Globus pallidus (tissue), 1 donor: ENCODE data around the gene RESF1.

ENCODE experiments used
- DNase-seq: peaks from one replicate; pipeline ENCODE4 v3.0.0-alpha.2; 2015; ENCODE audit warnings: low spot score

The RESF1 gene

DNA sequence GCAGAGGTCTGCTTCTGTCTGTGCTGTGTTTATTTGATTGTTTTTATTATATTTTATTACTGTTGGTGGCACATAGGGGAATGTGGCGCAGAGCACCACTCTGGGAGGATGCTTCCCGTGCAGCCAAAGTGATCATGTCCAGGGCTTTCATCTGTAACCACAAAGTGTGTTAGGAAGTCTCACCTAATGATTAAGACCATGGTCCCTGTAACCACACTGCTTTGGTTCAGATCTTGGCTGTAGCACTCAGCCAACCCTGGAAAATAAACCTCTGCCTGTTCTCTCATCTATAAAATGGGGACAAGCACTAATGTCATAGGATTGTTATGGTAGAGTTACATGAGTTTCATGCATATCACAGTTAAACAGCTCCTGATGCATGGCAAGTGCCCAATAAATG lies 1.9 kb downstream of the RESF1 start:
- no peak for DNase-seq

DNA sequence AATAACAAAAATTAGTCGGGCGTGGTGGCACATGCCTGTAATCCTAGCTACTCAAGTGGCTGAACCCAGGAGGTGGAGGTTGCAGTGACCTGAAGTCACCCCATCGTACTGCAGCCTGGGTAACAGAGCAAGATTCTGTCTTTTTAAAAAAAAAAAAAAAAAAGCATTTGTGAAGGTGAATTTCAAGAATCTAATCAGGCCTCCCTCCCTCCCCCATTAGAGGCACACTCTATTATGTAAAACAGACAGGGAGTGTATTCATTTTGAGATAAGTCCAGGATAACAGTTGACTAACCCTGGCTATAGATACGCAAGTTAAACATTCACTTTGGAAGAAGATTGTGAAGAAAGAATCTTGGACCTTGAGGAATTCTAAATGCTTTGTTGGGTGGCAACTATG lies 2.9 kb downstream of the RESF1 start:
- DNase-seq: no peak

DNA sequence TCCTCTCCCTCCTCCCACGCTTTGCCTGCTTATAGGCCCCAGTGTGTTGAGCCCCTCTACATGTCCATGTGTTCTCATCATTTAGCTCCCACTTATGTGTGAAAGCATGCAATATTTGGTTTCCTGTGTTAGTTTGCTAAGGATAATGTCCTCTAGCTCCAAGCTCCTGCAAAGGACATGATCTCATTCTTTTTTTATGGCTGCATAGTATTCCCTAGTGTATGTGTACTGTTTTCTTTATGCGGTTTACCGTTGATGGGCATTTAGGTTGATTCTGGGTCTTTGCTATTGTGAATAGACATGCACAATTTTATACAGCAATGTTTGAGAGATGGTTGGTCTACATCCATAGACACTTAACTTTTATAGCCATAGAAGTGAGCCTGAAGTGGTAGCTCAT lies 5.1 kb downstream of the RESF1 start:
- no peak for DNase-seq

DNA sequence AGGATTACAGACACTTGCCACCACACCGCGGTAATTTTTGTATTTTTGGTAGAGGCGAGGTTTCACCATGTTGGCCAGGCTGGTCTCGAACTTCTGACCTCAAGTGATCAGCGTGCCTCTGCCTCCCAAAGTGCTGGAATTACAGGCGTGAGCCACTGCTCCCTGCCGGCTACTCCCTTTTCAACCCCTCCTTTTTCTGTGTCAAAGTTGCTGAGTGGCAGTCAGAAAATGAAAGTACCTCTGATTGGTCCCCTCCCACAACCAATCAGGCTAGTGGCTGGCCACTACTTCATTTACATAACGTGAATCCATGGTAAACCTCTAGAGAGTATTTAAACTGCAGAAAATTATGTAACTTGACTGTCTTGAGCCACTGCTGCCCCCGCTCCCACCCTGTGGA lies 5.9 kb downstream of the RESF1 start:
- DNase-seq: no peak

DNA sequence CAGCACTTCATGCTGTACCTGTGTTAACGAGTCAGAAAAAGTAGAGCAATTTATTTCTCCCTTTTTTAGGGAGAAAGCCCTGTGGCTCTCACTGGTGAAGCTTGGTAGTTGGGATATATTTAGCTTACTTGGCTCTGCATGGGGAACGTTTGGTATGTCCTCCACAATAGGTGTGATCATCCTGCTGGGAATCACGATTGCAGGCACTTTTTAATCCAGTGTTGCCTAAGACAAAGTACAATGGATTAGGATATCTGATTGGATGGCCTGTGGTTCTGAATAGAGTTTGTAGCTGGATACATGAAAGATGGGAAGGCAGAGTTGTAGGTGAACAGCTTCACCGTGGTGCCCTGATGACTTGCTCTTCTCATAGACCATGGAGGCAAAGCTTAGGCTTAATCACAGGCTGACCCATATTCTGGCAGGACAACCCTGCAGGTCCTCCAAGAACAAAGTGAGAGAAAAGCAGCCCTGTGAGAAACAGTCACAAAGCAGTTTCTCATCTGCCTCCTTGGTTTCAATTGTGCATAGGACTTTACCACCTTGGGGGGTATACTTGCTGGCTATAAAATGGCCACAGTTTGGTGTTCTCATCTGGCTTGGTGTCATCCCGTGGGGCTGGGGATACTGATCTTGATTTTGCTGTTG lies 7.5 kb downstream of the RESF1 start:
- no peak for DNase-seq

DNA sequence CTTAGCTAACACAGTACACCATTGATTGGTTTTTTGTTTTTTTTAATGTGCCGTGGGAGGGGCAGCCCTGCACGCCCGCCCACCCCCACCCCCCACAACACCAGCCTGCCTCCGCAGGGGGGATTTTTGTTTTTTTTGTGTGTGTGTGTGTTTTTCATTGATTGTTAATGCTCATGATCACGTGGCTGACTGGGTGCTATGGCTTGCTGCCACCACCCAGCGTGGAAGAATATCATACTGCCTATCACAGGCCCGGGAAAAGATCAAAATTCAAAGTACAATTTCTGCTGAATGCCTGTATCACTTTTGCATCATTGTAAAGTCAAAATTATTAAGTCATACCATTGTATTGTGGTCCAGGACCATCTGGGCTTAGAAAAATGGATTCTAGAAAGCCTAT lies 8.3 kb downstream of the RESF1 start:
- DNase-seq: no peak

DNA sequence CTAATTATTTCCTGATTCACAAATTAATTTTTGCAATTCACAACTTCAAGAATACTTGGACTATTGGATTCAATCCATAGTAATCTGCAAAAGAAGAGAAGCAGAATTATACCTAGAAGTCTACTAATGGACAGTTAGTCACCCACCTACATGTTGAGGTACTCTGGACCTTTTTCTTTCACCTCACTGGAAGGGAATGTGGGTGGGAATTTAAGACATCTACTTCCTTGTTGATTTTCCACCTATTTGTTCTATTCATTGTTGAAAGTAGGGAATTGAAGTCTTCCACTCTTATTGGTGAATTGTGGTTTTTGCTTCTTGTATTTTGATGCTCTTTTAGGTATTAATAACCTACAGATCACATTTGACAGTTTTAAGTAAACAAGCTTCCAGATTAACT lies 11.0 kb downstream of the RESF1 start:
- DNase-seq: no peak

DNA sequence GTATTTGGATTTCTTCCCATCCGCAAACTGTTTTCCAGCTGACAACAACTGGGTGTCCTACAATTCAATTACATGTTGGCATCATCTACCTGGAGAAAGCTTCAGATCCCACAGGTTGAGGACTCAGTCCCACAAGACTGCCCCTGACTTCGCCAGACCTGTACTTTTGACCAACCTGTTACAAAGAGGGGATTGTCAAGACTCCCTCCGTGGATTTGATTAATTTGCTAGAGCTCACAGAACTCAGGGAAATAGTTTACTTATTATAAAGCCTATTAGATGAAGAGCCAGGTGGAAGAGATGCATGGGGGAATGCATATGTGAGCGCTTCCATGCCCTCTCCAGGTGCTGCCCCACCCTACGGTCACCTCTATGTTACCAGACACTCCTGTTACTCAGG lies 14.6 kb downstream of the RESF1 start:
- DNase-seq: no peak

DNA sequence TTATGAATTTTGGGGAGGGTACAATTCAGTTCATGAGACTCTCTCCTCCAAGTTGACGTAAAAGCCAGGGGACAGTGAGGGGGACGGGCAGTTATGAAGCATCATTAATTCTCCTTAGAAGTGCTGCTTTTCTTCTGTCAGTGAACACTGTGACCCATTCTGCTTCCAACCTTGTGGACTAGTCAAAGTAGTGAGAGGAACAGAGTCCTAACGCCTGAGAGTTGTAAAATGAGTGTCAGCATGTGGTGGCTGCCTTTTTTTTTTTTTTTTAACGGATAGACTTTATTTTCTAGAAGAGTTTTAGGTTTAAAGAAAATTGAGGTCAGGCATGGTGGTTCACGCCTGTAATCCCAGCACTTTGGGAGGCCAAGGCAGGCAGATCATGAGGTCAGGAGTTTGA lies 15.5 kb downstream of the RESF1 start:
- no peak for DNase-seq

DNA sequence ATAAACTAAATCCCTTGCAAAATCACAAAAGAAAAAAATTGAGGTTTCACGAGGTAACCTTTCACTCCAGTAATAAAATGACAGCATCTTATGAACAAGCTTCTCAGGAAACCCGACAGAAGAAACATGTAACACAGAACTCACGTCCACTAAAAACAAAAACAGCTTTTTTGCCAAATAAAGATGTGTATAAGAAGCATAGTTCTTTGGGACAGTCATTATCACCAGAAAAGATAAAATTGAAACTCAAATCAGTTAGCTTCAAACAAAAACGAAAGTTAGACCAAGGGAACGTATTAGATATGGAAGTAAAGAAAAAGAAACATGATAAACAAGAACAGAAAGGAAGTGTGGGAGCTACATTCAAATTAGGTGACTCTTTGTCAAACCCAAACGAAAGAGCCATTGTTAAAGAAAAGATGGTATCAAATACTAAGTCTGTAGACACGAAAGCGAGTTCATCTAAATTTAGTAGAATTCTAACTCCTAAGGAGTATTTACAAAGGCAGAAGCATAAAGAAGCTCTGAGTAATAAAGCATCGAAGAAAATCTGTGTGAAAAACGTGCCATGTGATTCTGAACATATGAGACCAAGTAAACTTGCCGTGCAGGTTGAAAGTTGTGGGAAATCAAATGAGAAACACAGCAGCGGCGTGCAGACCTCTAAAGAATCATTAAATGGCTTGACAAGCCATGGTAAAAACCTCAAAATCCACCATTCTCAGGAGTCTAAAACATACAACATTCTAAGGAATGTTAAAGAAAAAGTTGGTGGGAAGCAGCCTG lies 25.8 kb downstream of the RESF1 start:
- DNase-seq: no peak

DNA sequence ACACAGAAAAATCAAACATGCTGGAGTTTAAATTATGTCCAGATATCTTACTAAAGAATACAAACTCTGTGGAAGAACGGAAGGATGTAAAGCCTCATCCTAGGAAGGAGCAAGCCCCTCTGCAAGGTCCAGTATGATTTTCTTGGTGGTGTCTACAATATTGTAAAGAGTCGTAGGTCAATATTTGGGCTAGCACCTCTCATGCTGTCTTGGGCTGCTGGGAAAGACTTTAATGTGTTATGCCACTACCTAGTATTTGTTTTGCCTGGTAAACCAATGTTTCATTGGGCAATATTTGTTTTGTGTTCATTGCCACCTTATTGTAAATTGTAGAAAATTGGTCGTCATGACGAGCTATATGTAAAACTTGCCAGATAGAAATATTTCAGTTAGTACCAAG lies 26.6 kb downstream of the RESF1 start:
- DNase-seq: no peak

DNA sequence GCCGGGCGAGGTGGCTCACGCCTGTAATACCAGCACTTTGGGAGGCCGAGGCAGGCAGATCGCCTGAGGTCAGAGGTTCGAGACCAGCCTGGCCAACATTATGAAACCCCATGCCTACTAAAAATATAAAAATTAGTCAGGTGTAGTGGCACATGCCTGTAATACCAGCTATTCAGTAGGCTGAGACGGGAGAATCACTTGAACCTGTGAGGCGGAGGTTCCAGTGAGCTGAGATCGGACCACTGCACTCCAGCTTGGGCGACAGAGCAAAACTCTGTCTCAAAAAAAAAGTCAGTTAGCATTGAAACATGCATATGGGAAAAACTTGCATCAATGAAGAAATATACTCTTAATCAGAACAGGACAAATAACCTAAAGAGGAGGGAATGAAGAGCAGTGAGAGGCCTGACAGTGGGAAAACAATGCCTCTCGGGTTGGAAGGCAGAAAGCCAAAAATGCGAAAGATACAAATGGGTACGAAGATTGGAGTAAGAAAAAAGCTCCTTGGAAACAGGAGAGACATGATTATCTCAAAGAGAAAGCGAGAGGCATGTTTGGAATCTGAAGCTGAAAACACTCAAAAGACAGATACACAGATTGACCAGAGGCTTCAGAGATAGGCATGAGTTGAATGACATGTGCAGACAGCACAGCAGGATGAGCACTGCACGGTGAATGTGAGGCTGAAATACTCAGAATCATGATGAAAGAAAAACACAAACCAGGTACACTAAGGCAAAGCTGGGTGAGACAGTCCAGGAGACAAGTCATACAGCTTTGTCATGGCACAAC lies 30.6 kb downstream of the RESF1 start:
- no peak for DNase-seq

DNA sequence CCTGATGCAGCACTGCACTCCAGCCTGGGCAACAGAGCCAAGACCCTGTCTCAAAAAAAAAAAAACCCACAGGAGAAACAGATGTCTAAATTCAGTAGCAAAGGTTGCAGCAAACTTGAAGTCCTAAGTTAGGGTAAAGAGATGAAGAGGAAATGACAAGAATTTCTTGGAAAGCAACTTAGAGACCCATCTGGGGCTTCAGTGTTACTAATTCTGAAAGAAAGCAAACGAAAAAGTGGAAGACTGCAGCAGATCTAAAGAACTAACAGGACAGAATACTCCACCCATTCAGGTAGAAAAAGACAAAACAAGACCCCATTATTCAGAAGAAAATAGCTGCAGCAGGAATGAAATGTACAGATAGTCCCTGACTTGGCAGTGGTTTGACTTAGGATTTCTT lies 31.9 kb downstream of the RESF1 start:
- DNase-seq: no peak

DNA sequence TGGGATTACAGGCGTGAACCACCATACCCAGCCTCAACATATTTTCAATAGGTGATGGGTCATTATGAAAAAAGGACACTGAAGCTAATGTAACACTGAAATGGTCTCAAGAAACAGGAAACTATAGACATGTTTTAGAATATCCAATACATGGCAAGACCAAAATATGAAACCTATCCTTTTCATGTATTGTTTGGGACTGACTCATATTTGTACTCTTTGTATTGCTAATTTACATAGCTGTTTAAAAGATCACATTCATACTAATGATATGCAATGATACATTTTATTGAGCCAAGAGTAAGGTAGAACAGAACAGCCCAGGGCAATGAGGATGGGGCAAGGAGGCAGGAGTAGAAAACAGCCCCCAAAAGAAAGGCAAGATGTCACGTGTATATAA lies 32.6 kb downstream of the RESF1 start:
- no peak for DNase-seq

DNA sequence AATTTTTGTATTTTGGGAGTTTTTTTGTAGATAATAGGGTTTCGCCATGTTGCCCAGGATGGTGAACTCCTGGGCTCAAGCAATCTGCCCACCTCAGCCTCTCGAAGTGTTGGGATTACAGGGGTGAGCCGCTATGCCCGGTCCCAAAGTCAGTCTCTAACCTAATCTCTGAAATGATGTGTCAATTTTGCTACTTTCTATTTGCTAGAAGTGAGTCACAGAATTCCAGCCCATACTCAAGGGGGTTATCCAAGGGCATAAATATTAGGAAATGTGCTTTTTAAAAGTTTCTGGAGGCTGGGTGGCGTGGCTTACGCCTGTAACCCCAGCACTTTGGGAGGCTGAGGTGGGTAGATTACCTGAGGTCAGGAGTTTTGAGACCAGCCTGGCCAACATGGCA lies 40.5 kb downstream of the RESF1 start:
- DNase-seq: no peak

DNA sequence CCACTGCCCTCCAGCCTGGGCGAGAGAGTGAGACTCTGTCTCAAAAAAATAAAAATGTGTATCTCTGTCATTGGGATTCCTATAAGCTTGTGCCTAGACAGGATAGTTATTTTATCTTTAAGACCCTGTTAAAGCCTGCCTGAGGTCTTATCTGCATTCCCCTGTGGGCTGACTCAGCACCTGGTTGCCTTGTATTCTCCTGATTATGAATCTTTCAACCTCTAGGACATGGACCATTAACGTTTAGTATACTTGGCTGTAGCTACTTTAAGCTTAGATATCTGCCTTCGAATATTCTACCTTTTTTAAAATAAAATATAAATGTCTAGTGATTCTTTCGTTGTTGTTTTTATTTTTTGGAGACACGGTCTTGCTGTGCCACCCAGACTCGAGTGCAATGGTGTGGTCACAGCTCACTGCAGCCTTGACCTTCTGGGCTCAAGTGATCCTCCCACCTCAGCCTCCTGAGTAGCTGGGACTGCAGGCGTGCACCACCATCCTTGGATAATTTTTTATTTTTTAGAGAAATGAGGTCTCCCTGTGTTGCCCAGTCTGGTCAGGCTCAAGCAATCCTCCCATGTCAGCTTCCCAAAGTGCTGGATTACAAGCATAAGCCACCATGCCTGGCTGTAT lies 41.3 kb downstream of the RESF1 start:
- no peak for DNase-seq

DNA sequence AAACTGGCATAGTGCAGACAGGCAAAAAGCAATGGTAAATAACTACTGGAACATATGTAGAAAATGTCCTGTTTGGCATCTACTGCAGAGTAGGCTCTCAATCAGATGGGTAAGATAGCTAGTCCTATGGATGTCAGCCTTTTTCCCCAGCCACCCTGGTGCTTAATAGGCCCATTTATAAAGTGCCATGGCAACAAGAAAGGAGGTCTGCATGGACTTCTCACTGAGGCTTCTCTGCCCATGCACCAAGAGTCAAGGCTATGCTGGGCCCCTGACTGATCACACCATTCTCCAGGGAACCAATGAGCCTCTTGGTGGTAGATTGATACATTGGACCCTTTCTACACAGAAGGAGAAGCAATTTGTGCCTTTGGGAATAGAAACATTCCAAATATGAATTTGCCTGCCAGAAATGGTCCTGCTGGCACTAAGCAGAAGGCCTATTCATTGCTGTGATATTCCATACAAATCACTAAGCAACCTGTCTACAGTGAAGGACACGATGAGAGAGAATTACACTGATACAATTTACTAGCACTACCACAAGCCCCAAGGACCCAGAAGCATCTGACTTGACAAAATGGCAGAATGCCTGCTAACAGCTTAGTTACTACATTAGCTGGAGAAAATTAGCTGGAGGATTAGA lies 43.8 kb downstream of the RESF1 start:
- DNase-seq: no peak

DNA sequence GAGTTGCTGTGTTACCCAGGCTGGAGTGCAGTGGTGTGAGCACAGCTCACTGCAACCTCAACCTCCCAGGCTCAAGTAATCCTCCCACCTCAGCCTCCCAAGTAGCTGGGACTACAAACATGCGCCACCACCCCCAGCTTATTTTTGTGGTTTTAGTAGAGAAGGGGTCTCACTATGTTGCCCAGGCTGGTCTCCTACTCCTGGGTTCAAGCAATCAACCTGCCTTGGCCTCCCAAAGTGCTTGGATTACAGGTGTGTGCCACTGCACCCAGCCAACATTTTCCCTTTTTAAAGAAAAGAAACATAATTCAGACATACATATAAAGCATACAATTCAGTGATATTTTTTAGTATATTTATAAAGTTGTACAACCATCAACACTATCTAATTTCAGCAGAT lies 44.4 kb downstream of the RESF1 start:
- no peak for DNase-seq

DNA sequence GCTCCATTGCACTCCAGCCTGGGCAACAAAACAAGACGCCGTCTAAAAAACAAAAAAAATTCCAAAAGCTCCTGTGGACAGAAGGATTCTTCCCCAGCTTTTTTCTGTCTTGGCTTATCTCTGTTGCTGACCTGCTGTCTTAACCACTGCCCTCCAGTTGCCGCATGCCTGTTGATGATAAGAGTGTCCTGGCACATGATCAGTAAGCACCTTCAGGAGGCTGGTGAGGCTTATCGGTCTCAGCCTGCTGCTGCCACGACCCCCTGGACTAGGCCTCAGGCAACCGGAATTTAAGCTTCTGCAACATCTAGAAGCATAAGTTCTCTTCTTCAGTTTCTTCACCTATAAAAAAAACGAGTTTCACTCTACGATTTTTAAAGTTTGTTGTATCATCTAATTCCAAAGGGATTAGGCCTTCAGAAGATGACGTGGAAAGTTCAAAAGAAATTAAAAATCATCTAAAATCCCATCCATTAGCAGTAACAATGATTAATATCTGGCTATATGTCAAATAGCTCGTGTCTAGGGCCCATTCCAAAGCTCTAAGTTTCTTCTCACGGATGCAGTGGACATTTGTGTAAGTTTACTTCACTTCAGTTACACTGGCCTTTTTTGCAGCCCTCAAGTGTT lies 46.4 kb downstream of the RESF1 start:
- no peak for DNase-seq
